Astrocyte (in vitro differentiated cells and primary cell): Measurements from ENCODE around the gene MAPK12.

Source experiments
- EZH2 ChIP-seq: IDR thresholded peaks from 2 replicates; pipeline ENCODE4 v1.6.1; 2012; ENCODE audit warnings: mild to moderate bottlenecking, low read length, inconsistent platforms; ENCODE audit not compliant: insufficient read depth
- TF ChIP-seq, protein P1 (sequence below): IDR thresholded peaks from 2 replicates; pipeline ENCODE4 v1.5.1; 2011; ENCODE audit warnings: low read depth, mild to moderate bottlenecking, inconsistent platforms, low read length, moderate library complexity; ENCODE audit not compliant: insufficient read depth

GRCh38 chr22:50226063-50226874 lies 35.2 kb downstream of the MAPK12 start:
- TF ChIP-seq, protein P1, sequence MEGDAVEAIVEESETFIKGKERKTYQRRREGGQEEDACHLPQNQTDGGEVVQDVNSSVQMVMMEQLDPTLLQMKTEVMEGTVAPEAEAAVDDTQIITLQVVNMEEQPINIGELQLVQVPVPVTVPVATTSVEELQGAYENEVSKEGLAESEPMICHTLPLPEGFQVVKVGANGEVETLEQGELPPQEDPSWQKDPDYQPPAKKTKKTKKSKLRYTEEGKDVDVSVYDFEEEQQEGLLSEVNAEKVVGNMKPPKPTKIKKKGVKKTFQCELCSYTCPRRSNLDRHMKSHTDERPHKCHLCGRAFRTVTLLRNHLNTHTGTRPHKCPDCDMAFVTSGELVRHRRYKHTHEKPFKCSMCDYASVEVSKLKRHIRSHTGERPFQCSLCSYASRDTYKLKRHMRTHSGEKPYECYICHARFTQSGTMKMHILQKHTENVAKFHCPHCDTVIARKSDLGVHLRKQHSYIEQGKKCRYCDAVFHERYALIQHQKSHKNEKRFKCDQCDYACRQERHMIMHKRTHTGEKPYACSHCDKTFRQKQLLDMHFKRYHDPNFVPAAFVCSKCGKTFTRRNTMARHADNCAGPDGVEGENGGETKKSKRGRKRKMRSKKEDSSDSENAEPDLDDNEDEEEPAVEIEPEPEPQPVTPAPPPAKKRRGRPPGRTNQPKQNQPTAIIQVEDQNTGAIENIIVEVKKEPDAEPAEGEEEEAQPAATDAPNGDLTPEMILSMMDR = no peak
- TF ChIP-seq EZH2 = no peak
